HEK293T (cell line): ENCODE results near the gene PIGU.

ENCODE experiments used
- BHLHE40 ChIP-seq: fragments of 450-650 bp; IDR thresholded peaks from 2 replicates; pipeline ENCODE4 v1.6.1; 2016; ENCODE audit warnings: mild to moderate bottlenecking, moderate library complexity, borderline replicate concordance
- ELF4 ChIP-seq: fragments of 450-650 bp; IDR thresholded peaks from 2 replicates; pipeline ENCODE4 v1.6.1; 2017; ENCODE audit warnings: antibody characterized with exemption
- FOXA1 ChIP-seq: fragments of 450-650 bp; IDR thresholded peaks from 2 replicates; pipeline ENCODE4 v1.6.1; 2016; ENCODE audit warnings: mild to moderate bottlenecking
- FOXK2 ChIP-seq: fragments of 450-650 bp; IDR thresholded peaks from 2 replicates; pipeline ENCODE4 v1.6.1; 2016; ENCODE audit warnings: mild to moderate bottlenecking
- FOXM1 ChIP-seq: fragments of 450-650 bp; IDR thresholded peaks from 2 replicates; pipeline ENCODE4 v1.6.1; 2017; ENCODE audit warnings: mild to moderate bottlenecking, borderline replicate concordance
- HDGF ChIP-seq: fragments of 450-650 bp; IDR thresholded peaks from 2 replicates; pipeline ENCODE4 v1.6.1; 2017; ENCODE audit warnings: antibody characterized with exemption, borderline replicate concordance
- LEF1 ChIP-seq: fragments of 450-650 bp; IDR thresholded peaks from 2 replicates; pipeline ENCODE4 v1.6.1; 2017; ENCODE audit warnings: mild to moderate bottlenecking, borderline replicate concordance
- NFRKB ChIP-seq: fragments of 450-650 bp; IDR thresholded peaks from 2 replicates; pipeline ENCODE4 v1.6.1; 2016; ENCODE audit warnings: mild to moderate bottlenecking, moderate library complexity
- SP1 ChIP-seq: fragments of 450-650 bp; IDR thresholded peaks from 2 replicates; pipeline ENCODE4 v1.6.1; 2017
- SUZ12 ChIP-seq: fragments of 450-650 bp; IDR thresholded peaks from 2 replicates; pipeline ENCODE4 v1.6.1; 2016; ENCODE audit warnings: mild to moderate bottlenecking
- TARDBP ChIP-seq: fragments of 450-650 bp; IDR thresholded peaks from 2 replicates; pipeline ENCODE4 v1.6.1; 2016
- ZNF384 ChIP-seq: fragments of 450-650 bp; IDR thresholded peaks from 2 replicates; pipeline ENCODE4 v1.6.1; 2016
- TF ChIP-seq, protein P1 (sequence below): fragments of 450-650 bp; IDR thresholded peaks from 2 replicates; pipeline ENCODE4 v1.6.1; 2016

DNA sequence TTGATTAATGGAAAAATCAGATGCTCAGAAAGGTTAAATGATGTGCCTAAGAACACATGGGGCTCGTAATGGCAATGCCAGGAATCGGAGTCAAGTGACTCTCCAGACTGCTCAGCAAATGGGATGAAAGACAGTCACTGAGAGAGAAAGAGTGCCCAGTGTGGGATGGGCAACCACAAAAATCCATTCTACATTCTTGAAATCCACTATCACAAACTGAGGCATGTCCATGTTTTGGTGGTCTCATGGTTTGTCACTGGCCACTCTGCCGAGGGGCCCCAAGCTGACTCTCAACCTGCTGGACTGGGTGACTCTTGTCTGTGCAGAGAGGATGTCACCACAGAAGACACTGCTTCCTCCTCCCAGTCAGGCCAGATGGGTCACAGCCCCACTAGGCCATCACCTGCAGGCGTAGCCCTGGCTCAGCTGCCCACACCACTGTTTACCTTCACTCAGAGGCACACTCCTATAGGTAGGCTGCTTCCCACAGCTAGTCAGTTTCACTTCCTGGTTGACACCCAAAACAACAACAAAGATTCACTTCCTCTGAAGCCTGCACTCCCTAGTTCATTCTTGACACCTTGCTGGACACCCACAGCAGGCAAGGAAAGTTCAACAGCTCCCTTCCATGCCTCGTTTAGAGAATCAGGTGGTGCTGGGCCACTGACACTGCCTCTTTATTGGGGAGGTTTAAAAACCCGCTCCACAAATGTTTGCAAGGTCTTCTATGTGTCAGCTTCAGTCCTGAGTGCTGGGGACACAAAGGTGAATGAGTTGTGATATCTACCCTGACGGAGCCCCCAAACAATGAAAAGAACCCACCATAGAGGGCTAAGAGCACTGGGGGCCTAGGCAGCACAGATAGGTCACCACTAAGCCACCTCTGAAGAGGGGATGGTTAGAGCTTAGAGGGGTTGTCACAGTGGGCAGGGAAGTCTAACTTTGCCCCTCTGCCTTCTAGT, 96.6 kb downstream of the PIGU start:
- TF ChIP-seq FOXM1 (no peak), TARDBP (no peak), SUZ12 (no peak), LEF1 (no peak), FOXK2 (no peak), SP1 (no peak), FOXA1 (no peak), HDGF (no peak), ELF4 (no peak), NFRKB (no peak), BHLHE40 (no peak), ZNF384 (no peak)
- TF ChIP-seq, protein P1, sequence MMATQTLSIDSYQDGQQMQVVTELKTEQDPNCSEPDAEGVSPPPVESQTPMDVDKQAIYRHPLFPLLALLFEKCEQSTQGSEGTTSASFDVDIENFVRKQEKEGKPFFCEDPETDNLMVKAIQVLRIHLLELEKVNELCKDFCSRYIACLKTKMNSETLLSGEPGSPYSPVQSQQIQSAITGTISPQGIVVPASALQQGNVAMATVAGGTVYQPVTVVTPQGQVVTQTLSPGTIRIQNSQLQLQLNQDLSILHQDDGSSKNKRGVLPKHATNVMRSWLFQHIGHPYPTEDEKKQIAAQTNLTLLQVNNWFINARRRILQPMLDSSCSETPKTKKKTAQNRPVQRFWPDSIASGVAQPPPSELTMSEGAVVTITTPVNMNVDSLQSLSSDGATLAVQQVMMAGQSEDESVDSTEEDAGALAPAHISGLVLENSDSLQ: no peak
